Measurements from ENCODE around the gene ARL15.

Gene ARL15

DNA sequence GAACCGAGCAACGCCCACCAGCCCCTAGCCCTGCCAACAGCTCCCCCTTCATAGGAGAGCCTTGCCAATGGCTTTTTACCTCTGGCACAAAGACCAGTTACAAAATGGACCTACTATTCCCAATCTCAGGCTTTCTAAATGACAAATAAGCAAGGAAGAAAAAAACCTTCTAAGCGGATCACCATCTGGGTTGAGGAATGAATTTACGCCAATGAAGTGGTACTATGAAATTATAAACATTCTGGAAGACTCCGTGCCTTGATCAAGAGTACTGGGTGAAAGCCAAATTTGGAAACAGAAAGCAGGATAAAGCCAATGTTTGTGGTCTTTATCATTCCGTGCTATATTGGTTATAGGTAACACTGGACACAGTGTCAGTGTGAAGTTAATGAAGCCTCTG, 378.0 kb downstream of the ARL15 start:
- H3K18ac ChIP-seq (ENCODE audit: low read length) = no peak overlapping the region
- no peak overlapping the region for H3K4me3 ChIP-seq (ENCODE audit: low read depth, low read length)
- no peak overlapping the region for H3K14ac ChIP-seq (ENCODE audit: low read length)
- H4K12ac ChIP-seq (ENCODE audit: low read depth, low read length) = no peak overlapping the region
- H2AK5ac ChIP-seq (ENCODE audit: low read length) = no peak overlapping the region
- H4K8ac ChIP-seq (ENCODE audit: low read depth, low read length) = no peak overlapping the region
- no peaks in the 10 kb centered on the region for H3K27me3 ChIP-seq (ENCODE audit: insufficient read depth, low read length)
- no peak overlapping the region for H2BK120ac ChIP-seq (ENCODE audit: insufficient read depth, low read length, poor library complexity)
- no peaks in the 10 kb centered on the region for H3K36me3 ChIP-seq (ENCODE audit: control insufficient read depth in 1 of 2, insufficient read depth in 2 of 2, low read length in 2 of 2)
- no peak overlapping the region for H3K9ac ChIP-seq (ENCODE audit: low read length)
- H3K4ac ChIP-seq (ENCODE audit: low read depth, low read length) = no peak overlapping the region
- H3K4me1 ChIP-seq (ENCODE audit: control insufficient read depth in 1 of 2, insufficient read depth in 2 of 2, low read length in 2 of 2) = no peaks in the 10 kb centered on the region
- WGBS (ENCODE audit: extremely low coverage, insufficient coverage, insufficient read length) = no CpG with 5 or more reads among the region's 6 CpGs
- no peak overlapping the region for H3K4me2 ChIP-seq (ENCODE audit: low read length)
- H2BK12ac ChIP-seq (ENCODE audit: low read length) = no peak overlapping the region
- no peaks in the 10 kb centered on the region for H3K79me2 ChIP-seq (ENCODE audit: control insufficient read depth, insufficient read depth, low read length, poor library complexity)
- H3K23ac ChIP-seq (ENCODE audit: low read length) = no peak overlapping the region
- H3K9me3 ChIP-seq (ENCODE audit: insufficient read depth, low read depth, low read length) = no peaks in the 10 kb centered on the region
- H4K91ac ChIP-seq (ENCODE audit: low read depth, low read length) = no peak overlapping the region
- DNase-seq = no peak
- no peak overlapping the region for H2AFZ ChIP-seq (ENCODE audit: insufficient read depth, low read length, poor library complexity)
- H3K79me1 ChIP-seq (ENCODE audit: low read length) = no peaks in the 10 kb centered on the region
- H2BK5ac ChIP-seq (ENCODE audit: low read depth, low read length, poor library complexity) = no peak overlapping the region
- no peak overlapping the region for H3K27ac ChIP-seq (ENCODE audit: low read depth, low read length)

GRCh38 chr5:53930457-53930856, 379.9 kb downstream of the ARL15 start:
- H2AK5ac ChIP-seq (ENCODE audit: low read length) = no peak overlapping the region
- no peaks in the 10 kb centered on the region for H3K9me3 ChIP-seq (ENCODE audit: insufficient read depth, low read depth, low read length)
- no peak overlapping the region for H4K12ac ChIP-seq (ENCODE audit: low read depth, low read length)
- no peak overlapping the region for H3K4ac ChIP-seq (ENCODE audit: low read depth, low read length)
- H3K79me2 ChIP-seq (ENCODE audit: control insufficient read depth, insufficient read depth, low read length, poor library complexity) = no peaks in the 10 kb centered on the region
- no peak overlapping the region for H3K14ac ChIP-seq (ENCODE audit: low read length)
- H3K4me2 ChIP-seq (ENCODE audit: low read length) = no peak overlapping the region
- no peak for DNase-seq
- no peak overlapping the region for H3K23ac ChIP-seq (ENCODE audit: low read length)
- H2BK5ac ChIP-seq (ENCODE audit: low read depth, low read length, poor library complexity) = no peak overlapping the region
- H3K18ac ChIP-seq (ENCODE audit: low read length) = no peak overlapping the region
- H3K27ac ChIP-seq (ENCODE audit: low read depth, low read length) = no peak overlapping the region
- H3K36me3 ChIP-seq (ENCODE audit: control insufficient read depth in 1 of 2, insufficient read depth in 2 of 2, low read length in 2 of 2) = no peaks in the 10 kb centered on the region
- WGBS (ENCODE audit: extremely low coverage, insufficient coverage, insufficient read length) = no CpG with 5 or more reads among the region's 5 CpGs
- peaks cover 0 to 4% of the 10 kb centered on the region in 2 experiments for H3K4me1 ChIP-seq (ENCODE audit: control insufficient read depth in 1 of 2, insufficient read depth in 2 of 2, low read length in 2 of 2)
- no peak overlapping the region for H4K91ac ChIP-seq (ENCODE audit: low read depth, low read length)
- H3K27me3 ChIP-seq (ENCODE audit: insufficient read depth, low read length) = no peaks in the 10 kb centered on the region
- H2BK12ac ChIP-seq (ENCODE audit: low read length) = no peak overlapping the region
- H2BK120ac ChIP-seq (ENCODE audit: insufficient read depth, low read length, poor library complexity) = no peak overlapping the region
- no peak overlapping the region for H4K8ac ChIP-seq (ENCODE audit: low read depth, low read length)
- no peak overlapping the region for H3K4me3 ChIP-seq (ENCODE audit: low read depth, low read length)
- no peaks in the 10 kb centered on the region for H3K79me1 ChIP-seq (ENCODE audit: low read length)
- no peak overlapping the region for H3K9ac ChIP-seq (ENCODE audit: low read length)
- H2AFZ ChIP-seq (ENCODE audit: insufficient read depth, low read length, poor library complexity) = no peak overlapping the region

- DNase-seq = no peak
- no peak overlapping the region for H3K4me2 ChIP-seq (ENCODE audit: low read length)
- no peaks in the 10 kb centered on the region for H3K27me3 ChIP-seq (ENCODE audit: insufficient read depth, low read length)
- H3K27ac ChIP-seq (ENCODE audit: low read depth, low read length) = no peak overlapping the region
- no peak overlapping the region for H3K14ac ChIP-seq (ENCODE audit: low read length)
- no peaks in the 10 kb centered on the region for H3K9me3 ChIP-seq (ENCODE audit: insufficient read depth, low read depth, low read length)
- H2BK12ac ChIP-seq (ENCODE audit: low read length) = no peak overlapping the region
- no peak overlapping the region for H3K9ac ChIP-seq (ENCODE audit: low read length)
- H4K91ac ChIP-seq (ENCODE audit: low read depth, low read length) = no peak overlapping the region
- WGBS (ENCODE audit: extremely low coverage, insufficient coverage, insufficient read length) = no CpG with 5 or more reads among the region's 2 CpGs
- H4K8ac ChIP-seq (ENCODE audit: low read depth, low read length) = no peak overlapping the region
- no peaks in the 10 kb centered on the region for H3K79me1 ChIP-seq (ENCODE audit: low read length)
- no peak overlapping the region for H2BK120ac ChIP-seq (ENCODE audit: insufficient read depth, low read length, poor library complexity)
- no peaks in the 10 kb centered on the region for H3K79me2 ChIP-seq (ENCODE audit: control insufficient read depth, insufficient read depth, low read length, poor library complexity)
- no peak overlapping the region for H4K12ac ChIP-seq (ENCODE audit: low read depth, low read length)
- H3K36me3 ChIP-seq (ENCODE audit: control insufficient read depth in 1 of 2, insufficient read depth in 2 of 2, low read length in 2 of 2) = no peaks in the 10 kb centered on the region
- H3K4me3 ChIP-seq (ENCODE audit: low read depth, low read length) = no peak overlapping the region
- no peak overlapping the region for H3K18ac ChIP-seq (ENCODE audit: low read length)
- no peak overlapping the region for H3K23ac ChIP-seq (ENCODE audit: low read length)
- H3K4ac ChIP-seq (ENCODE audit: low read depth, low read length) = no peak overlapping the region
- H2BK5ac ChIP-seq (ENCODE audit: low read depth, low read length, poor library complexity) = no peak overlapping the region
- no peak overlapping the region for H2AFZ ChIP-seq (ENCODE audit: insufficient read depth, low read length, poor library complexity)
- H3K4me1 ChIP-seq (ENCODE audit: control insufficient read depth in 1 of 2, insufficient read depth in 2 of 2, low read length in 2 of 2) = peaks cover 0 to 4% of the 10 kb centered on the region in 2 experiments
- no peak overlapping the region for H2AK5ac ChIP-seq (ENCODE audit: low read length)
Observed at GRCh38 chr5:53929570-53929969, 380.8 kb downstream of the ARL15 start.

GRCh38 chr5:53929152-53929551, 381.2 kb downstream of the ARL15 start:
- H3K27me3 ChIP-seq (ENCODE audit: insufficient read depth, low read length) = no peaks in the 10 kb centered on the region
- H3K18ac ChIP-seq (ENCODE audit: low read length) = no peak overlapping the region
- H3K27ac ChIP-seq (ENCODE audit: low read depth, low read length) = no peak overlapping the region
- H3K4me1 ChIP-seq (ENCODE audit: control insufficient read depth in 1 of 2, insufficient read depth in 2 of 2, low read length in 2 of 2) = peaks cover 0 to 4% of the 10 kb centered on the region in 2 experiments
- H3K9me3 ChIP-seq (ENCODE audit: insufficient read depth, low read depth, low read length) = no peaks in the 10 kb centered on the region
- no peak overlapping the region for H2BK12ac ChIP-seq (ENCODE audit: low read length)
- WGBS (ENCODE audit: extremely low coverage, insufficient coverage, insufficient read length) = no CpG with 5 or more reads among the region's 4 CpGs
- no peak overlapping the region for H2BK5ac ChIP-seq (ENCODE audit: low read depth, low read length, poor library complexity)
- H3K9ac ChIP-seq (ENCODE audit: low read length) = no peak overlapping the region
- H3K4me2 ChIP-seq (ENCODE audit: low read length) = no peak overlapping the region
- H3K14ac ChIP-seq (ENCODE audit: low read length) = no peak overlapping the region
- H3K4me3 ChIP-seq (ENCODE audit: low read depth, low read length) = no peak overlapping the region
- H3K36me3 ChIP-seq (ENCODE audit: control insufficient read depth in 1 of 2, insufficient read depth in 2 of 2, low read length in 2 of 2) = no peaks in the 10 kb centered on the region
- no peak overlapping the region for H2AK5ac ChIP-seq (ENCODE audit: low read length)
- DNase-seq = no peak
- H3K4ac ChIP-seq (ENCODE audit: low read depth, low read length) = no peak overlapping the region
- no peak overlapping the region for H3K23ac ChIP-seq (ENCODE audit: low read length)
- no peaks in the 10 kb centered on the region for H3K79me2 ChIP-seq (ENCODE audit: control insufficient read depth, insufficient read depth, low read length, poor library complexity)
- H4K91ac ChIP-seq (ENCODE audit: low read depth, low read length) = no peak overlapping the region
- H4K12ac ChIP-seq (ENCODE audit: low read depth, low read length) = no peak overlapping the region
- H2BK120ac ChIP-seq (ENCODE audit: insufficient read depth, low read length, poor library complexity) = no peak overlapping the region
- no peak overlapping the region for H2AFZ ChIP-seq (ENCODE audit: insufficient read depth, low read length, poor library complexity)
- H4K8ac ChIP-seq (ENCODE audit: low read depth, low read length) = no peak overlapping the region
- H3K79me1 ChIP-seq (ENCODE audit: low read length) = no peaks in the 10 kb centered on the region

All from trophoblast cell (in vitro differentiated cells and primary cell).